Panc1 (cell line): ENCODE results near the gene AK2. TPM values are rescaled to one million over a fixed set of nuclear protein-coding genes. Genes with fewer than 3 reads are reported as not detected.

Experiments
- ATAC-seq: fragments of 200-7000 bp; cut with Tn5 transposase; 2 replicates; pipeline ENCODE4 v1.9.1; 2020; ENCODE audit warnings: mild to moderate bottlenecking, moderate library complexity
- BruUV-seq: library from RNA; stranded (reverse); fragments of 400-500 nt; replicated peaks from 2 replicates; lab custom pipeline; 2021; lab: Mats Ljungman, UMichigan
- CTCF ChIA-PET: fragments of 300-600 bp; sonication (Branson Sonifier 250); formaldehyde crosslinking; loops from one replicate; lab custom pipeline; 2022; ENCODE audit warnings: antibody characterized with exemption; lab: Charles Lee
- POLR2A ChIA-PET: fragments of 300-600 bp; sonication (Branson Sonifier 250); formaldehyde crosslinking; loops from one replicate; lab custom pipeline; 2022; ENCODE audit warnings: antibody characterized with exemption; lab: Charles Lee
- DNase-seq: peaks from one replicate; pipeline ENCODE4 v3.0.0-alpha.2; 2010; ENCODE audit warnings: low read depth, low spot score
- H3K27ac ChIP-seq: 2 replicates; pipeline ENCODE4 v1.5.1; 2011; ENCODE audit warnings: mild to moderate bottlenecking, low read length, inconsistent platforms
- H3K27me3 ChIP-seq: fragments of 200-500 bp; sonication (Bioruptor generic); 2 replicates; pipeline ENCODE4 v1.6.0; 2014; ENCODE audit warnings: low read length, inconsistent platforms; ENCODE audit not compliant: control insufficient read depth, insufficient read depth
- H3K36me3 ChIP-seq: fragments of 200-500 bp; sonication (Bioruptor generic); 2 replicates; pipeline ENCODE4 v1.5.1; 2014; ENCODE audit warnings: inconsistent platforms, mild to moderate bottlenecking, low read length, moderate library complexity; ENCODE audit not compliant: control insufficient read depth, insufficient read depth
- H3K4me1 ChIP-seq: 2 replicates; pipeline ENCODE4 v1.5.1; 2011; ENCODE audit warnings: inconsistent platforms, mild to moderate bottlenecking, low read length, moderate library complexity; ENCODE audit not compliant: control insufficient read depth, insufficient read depth
- H3K4me3 ChIP-seq, 2 experiments: 2 replicates each; pipeline ENCODE4 v1.5.1; 2011 to 2012; ENCODE audit warnings: low read depth in 2 of 2, low read length in 2 of 2, mild to moderate bottlenecking in 2 of 2, inconsistent platforms in 1 of 2, moderate library complexity in 1 of 2
- H3K9me3 ChIP-seq: fragments of 200-500 bp; sonication (Bioruptor generic); 2 replicates; pipeline ENCODE4 v1.5.1; 2014; ENCODE audit warnings: low read depth, mild to moderate bottlenecking, inconsistent platforms, low read length, moderate library complexity; ENCODE audit not compliant: control insufficient read depth, insufficient read depth
- POLR2AphosphoS5 ChIP-seq: IDR thresholded peaks from 2 replicates; pipeline ENCODE4 v1.6.1; 2012; ENCODE audit warnings: mild to moderate bottlenecking, low read depth, low read length, moderate library complexity
- SIN3A ChIP-seq: IDR thresholded peaks from 2 replicates; pipeline ENCODE4 v1.6.1; 2012; ENCODE audit warnings: low read depth, mild to moderate bottlenecking, low read length, moderate library complexity, borderline replicate concordance; ENCODE audit not compliant: insufficient read depth
- TCF7L2 ChIP-seq: IDR thresholded peaks from 2 replicates; pipeline ENCODE4 v1.6.1; 2011; ENCODE audit warnings: mild to moderate bottlenecking, low read depth, low read length, inconsistent platforms
- in situ Hi-C: cut with HindIII; loops from 2 replicates; pipeline ENCODE4 v1.10.0; 2016; ENCODE audit warnings: low sequenced_read_pairs, low pct_unique_long_range_greater_than_20kb
- intact Hi-C: fragments of 100-400 bp; cut with micrococcal nuclease; formaldehyde crosslinking; loops from one replicate; pipeline ENCODE4 v1.10.0; 2022; ENCODE audit not compliant: unreplicated experiment
- total RNA-seq: library from RNA; stranded (reverse); gene quantifications from one replicate; pipeline ENCODE4 v1.2.1, GENCODE V29; 2021; ENCODE audit not compliant: unreplicated experiment
- TF ChIP-seq, protein P1 (sequence below): fragments of 450-650 bp; IDR thresholded peaks from 2 replicates; pipeline ENCODE4 v1.5.1; 2017; ENCODE audit warnings: mild to moderate bottlenecking
- TF ChIP-seq, protein P2 (sequence below), 2 experiments: IDR thresholded peaks; 2 replicates each; pipeline ENCODE4 v1.6.1; 2011 to 2012; ENCODE audit warnings: low read depth in 2 of 2, control low read depth in 1 of 2, low read length in 1 of 2, mild to moderate bottlenecking in 1 of 2, moderate library complexity in 1 of 2; ENCODE audit not compliant: insufficient read depth in 1 of 2

Gene AK2
- total RNA-seq, 1 experiment from 2014 or later: 213 TPM

DNA sequence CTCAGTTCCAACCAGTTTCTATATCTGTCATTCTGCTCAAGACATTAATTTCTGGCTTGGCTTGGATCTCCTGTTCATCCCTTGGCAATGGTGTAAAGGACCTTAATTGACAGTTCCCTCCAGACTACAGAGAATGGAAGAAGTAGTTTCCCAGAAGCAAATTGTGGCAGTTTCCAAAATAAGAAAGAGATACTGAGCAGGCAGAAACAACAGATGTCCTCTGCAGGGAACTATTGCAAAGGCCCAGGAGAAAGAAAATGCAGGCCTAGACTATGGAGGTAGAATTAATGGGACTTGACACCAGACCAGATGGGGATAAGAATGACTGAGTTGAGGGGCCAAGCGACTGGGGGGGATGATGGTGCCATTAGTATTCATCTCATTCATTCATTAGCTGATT is 6.1 kb upstream of the AK2 start:
- POLR2A ChIA-PET: no interaction called here
- in situ Hi-C loops (no loop called here), intact Hi-C loops (no loop called here)
- Histone ChIP-seq H3K36me3 (no peaks in the 10 kb centered on the region), H3K27me3 (no peaks in the 10 kb centered on the region), H3K4me3 (no peak overlapping the region), H3K4me1 (no peaks in the 10 kb centered on the region), H3K27ac (no peak overlapping the region), H3K9me3 (no peaks in the 10 kb centered on the region)
- no TSS peak for BruUV-seq
- CTCF ChIA-PET: no interaction called here
- DNase-seq: no peak
- no peak for TF ChIP-seq TCF7L2
- no peak for TF ChIP-seq SIN3A
- TF ChIP-seq, protein P1, sequence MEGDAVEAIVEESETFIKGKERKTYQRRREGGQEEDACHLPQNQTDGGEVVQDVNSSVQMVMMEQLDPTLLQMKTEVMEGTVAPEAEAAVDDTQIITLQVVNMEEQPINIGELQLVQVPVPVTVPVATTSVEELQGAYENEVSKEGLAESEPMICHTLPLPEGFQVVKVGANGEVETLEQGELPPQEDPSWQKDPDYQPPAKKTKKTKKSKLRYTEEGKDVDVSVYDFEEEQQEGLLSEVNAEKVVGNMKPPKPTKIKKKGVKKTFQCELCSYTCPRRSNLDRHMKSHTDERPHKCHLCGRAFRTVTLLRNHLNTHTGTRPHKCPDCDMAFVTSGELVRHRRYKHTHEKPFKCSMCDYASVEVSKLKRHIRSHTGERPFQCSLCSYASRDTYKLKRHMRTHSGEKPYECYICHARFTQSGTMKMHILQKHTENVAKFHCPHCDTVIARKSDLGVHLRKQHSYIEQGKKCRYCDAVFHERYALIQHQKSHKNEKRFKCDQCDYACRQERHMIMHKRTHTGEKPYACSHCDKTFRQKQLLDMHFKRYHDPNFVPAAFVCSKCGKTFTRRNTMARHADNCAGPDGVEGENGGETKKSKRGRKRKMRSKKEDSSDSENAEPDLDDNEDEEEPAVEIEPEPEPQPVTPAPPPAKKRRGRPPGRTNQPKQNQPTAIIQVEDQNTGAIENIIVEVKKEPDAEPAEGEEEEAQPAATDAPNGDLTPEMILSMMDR: no peak
- TF ChIP-seq POLR2AphosphoS5: no peak
- TF ChIP-seq, protein P2, sequence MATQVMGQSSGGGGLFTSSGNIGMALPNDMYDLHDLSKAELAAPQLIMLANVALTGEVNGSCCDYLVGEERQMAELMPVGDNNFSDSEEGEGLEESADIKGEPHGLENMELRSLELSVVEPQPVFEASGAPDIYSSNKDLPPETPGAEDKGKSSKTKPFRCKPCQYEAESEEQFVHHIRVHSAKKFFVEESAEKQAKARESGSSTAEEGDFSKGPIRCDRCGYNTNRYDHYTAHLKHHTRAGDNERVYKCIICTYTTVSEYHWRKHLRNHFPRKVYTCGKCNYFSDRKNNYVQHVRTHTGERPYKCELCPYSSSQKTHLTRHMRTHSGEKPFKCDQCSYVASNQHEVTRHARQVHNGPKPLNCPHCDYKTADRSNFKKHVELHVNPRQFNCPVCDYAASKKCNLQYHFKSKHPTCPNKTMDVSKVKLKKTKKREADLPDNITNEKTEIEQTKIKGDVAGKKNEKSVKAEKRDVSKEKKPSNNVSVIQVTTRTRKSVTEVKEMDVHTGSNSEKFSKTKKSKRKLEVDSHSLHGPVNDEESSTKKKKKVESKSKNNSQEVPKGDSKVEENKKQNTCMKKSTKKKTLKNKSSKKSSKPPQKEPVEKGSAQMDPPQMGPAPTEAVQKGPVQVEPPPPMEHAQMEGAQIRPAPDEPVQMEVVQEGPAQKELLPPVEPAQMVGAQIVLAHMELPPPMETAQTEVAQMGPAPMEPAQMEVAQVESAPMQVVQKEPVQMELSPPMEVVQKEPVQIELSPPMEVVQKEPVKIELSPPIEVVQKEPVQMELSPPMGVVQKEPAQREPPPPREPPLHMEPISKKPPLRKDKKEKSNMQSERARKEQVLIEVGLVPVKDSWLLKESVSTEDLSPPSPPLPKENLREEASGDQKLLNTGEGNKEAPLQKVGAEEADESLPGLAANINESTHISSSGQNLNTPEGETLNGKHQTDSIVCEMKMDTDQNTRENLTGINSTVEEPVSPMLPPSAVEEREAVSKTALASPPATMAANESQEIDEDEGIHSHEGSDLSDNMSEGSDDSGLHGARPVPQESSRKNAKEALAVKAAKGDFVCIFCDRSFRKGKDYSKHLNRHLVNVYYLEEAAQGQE (IDR thresholded peaks at IDR 0.05; ENCODE audit: insufficient read depth in 1 of 2, low read depth in 2 of 2, low read length in 1 of 2): no peak
- no peak for ATAC-seq

DNA sequence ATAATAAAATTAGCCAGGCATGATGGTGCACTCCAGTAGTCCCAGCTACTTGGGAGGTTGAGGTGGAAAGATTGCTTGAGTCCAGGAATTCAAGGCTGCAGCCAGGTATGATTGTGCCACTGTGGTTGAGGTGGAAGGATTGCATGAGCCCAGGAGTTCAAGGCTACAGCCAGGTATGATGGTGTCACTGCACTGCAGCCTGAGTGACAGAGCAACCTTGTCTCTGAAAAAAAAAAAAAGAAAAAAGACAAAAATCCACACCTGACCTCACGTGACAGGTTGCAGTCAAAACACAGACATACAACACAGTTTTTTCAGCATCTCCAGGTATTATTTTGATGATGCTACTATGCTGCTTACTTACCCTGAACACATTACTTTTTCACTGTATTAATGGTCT is 4.3 kb upstream of the AK2 start:
- CTCF ChIA-PET: no interaction called here

More for the DNA sequence above, 4.3 kb upstream of the AK2 start:
- BruUV-seq: no TSS peak
- peaks cover 4% of the 10 kb centered on the region; the same call in 1 of the 2 replicates for H3K36me3 ChIP-seq
- no peaks in the 10 kb centered on the region for H3K9me3 ChIP-seq
- no peak overlapping the region for H3K4me3 ChIP-seq
- DNase-seq: no peak
- no peaks in the 10 kb centered on the region for H3K27me3 ChIP-seq
- POLR2A ChIA-PET: no interaction called here
- no peak for ATAC-seq
- intact Hi-C loops: no loop called here
- H3K4me1 ChIP-seq: 0 out of 2 replicates have a peak, but pooled peaks cover 3% of the 10 kb centered on the region
- TF ChIP-seq SIN3A: no peak
- TF ChIP-seq, protein P2 (IDR thresholded peaks at IDR 0.05; ENCODE audit: insufficient read depth in 1 of 2, low read depth in 2 of 2, low read length in 1 of 2): no peak
- TF ChIP-seq TCF7L2: no peak
- TF ChIP-seq, protein P1: no peak
- TF ChIP-seq POLR2AphosphoS5: no peak
- no peak overlapping the region for H3K27ac ChIP-seq
- in situ Hi-C loops: no loop called here
